GM13976 (cell line): ENCODE data around the gene RHBDL1.

ENCODE experiments used
- DNase-seq: peaks from one replicate; pipeline ENCODE4 v3.0.0; 2012; ENCODE audit warnings: low spot score
- in situ Hi-C: fragments of 300-500 bp; cut with MboI; formaldehyde crosslinking; loops from one replicate; pipeline ENCODE4 v1.12.0; 2022; ENCODE audit warnings: low sequenced_read_pairs, mixed read lengths, inconsistent platforms; ENCODE audit not compliant: unreplicated experiment
- TF ChIP-seq, protein P1 (sequence below): IDR thresholded peaks from 2 replicates; pipeline ENCODE4 v1.5.1; 2012; ENCODE audit warnings: borderline replicate concordance, mild to moderate bottlenecking; ENCODE audit not compliant: insufficient read depth; ENCODE audit errors: extremely low read depth, missing control alignments, control extremely low read depth

Gene RHBDL1

DNA sequence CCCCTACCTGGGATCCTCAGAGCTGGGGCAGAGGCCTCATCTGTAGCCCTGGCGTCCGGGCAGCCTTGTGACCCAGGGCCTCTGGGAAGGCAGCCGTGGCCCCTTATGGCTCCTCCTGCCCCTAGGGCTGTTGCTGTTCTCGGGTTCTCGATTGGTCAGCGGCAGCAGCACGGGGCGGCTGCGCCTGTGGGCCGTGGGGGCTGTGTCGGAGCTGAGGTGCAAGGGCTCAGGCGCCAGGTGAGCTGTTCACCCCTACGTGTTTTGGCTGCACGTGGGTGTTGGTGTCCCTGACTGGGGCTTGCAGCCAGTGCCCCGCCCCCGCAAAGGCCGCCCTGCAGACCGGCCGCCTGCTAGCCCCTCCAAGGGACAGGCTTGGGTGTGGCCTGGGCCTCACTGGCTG is 13.4 kb upstream of the RHBDL1 start:
- DNase-seq, result no peak
- in situ Hi-C loops, result no loop called here
- TF ChIP-seq, protein P1, sequence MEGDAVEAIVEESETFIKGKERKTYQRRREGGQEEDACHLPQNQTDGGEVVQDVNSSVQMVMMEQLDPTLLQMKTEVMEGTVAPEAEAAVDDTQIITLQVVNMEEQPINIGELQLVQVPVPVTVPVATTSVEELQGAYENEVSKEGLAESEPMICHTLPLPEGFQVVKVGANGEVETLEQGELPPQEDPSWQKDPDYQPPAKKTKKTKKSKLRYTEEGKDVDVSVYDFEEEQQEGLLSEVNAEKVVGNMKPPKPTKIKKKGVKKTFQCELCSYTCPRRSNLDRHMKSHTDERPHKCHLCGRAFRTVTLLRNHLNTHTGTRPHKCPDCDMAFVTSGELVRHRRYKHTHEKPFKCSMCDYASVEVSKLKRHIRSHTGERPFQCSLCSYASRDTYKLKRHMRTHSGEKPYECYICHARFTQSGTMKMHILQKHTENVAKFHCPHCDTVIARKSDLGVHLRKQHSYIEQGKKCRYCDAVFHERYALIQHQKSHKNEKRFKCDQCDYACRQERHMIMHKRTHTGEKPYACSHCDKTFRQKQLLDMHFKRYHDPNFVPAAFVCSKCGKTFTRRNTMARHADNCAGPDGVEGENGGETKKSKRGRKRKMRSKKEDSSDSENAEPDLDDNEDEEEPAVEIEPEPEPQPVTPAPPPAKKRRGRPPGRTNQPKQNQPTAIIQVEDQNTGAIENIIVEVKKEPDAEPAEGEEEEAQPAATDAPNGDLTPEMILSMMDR, result no peak

- in situ Hi-C loops, result no loop called here
- DNase-seq, result no peak
- TF ChIP-seq, protein P1, result no peak
These were observed 12.9 kb upstream of the RHBDL1 start for GRCh38 chr16:662597-662996.

GRCh38 chr16:666572-666971 is 8.9 kb upstream of the RHBDL1 start:
- in situ Hi-C loops, result no loop called here
- TF ChIP-seq, protein P1, result no peak
- DNase-seq, result no peak

- TF ChIP-seq, protein P1, result no peak
- no peak for DNase-seq
- in situ Hi-C loops, result no loop called here
These were observed 8.2 kb upstream of the RHBDL1 start for GRCh38 chr16:667113-667779.

DNA sequence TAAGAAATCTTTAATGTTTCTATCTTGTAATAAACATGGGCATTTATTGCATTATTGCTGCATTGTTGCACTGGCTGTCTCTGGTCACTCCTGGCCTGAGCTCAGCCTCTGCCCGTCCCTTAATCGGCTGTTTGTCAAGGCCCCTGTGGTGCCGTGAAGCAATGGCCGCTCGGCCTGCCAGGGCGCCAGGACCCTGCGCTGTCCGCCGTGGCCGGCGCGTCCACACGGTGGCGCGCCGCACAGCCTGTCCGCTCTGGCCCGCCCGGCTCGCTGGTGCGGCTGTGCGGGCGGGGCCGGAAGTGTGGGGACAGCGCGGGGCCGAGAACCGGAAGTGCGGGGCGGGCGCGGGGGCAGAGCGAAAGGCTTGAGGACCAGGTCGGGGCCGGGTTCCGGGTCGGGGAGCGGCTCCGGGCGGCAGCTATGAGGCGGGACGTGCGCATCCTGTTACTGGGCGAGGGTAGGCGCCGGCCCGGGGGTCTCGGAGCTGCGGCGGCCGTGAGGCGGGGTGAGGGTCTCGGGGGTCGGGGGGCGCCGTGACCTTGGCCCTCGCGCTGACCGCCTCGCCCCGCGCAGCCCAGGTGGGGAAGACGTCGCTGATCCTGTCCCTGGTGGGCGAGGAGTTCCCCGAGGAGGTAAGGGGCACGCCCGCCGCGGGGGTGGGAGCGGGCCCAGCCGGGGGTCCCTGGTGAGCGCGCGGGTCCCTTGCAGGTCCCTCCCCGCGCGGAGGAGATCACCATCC is 7.5 kb upstream of the RHBDL1 start, which contains the start of gene RHOT2:
RHOT2 (plus strand) TSS at position 353 of the 739 bp plus-strand sequence; CDS start at position 421, 68 bp downstream.
- in situ Hi-C loops, result no loop called here
- TF ChIP-seq, protein P1, result peak; percentile 99
- peak; percentile 95 for DNase-seq

- TF ChIP-seq, protein P1, result no peak
- in situ Hi-C loops, result no loop called here
- no peak for DNase-seq
These were observed 6.8 kb upstream of the RHBDL1 start for GRCh38 chr16:668519-669171.
